Measurements from ENCODE around the gene IDI1.

The IDI1 gene

DNA sequence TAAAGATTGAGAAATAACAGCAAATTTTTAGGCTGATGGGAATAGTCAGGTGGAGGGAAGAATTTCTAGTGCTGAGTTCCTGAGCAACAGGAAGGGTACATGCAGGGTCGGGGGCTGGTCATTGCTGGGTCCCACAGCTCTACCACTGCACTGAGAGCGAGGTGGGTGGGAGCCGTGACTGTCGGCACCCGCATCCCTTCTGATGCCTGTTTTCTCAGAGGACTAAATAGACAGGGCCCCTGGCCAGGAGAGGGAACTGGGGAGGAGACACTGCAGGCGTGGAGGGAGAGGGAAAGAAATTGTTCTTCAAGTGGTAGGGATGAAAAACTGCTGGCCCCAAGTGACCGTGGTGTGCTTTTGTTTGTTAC lies 53.4 kb downstream of the IDI1 start:
- TF ChIP-seq, protein P1, sequence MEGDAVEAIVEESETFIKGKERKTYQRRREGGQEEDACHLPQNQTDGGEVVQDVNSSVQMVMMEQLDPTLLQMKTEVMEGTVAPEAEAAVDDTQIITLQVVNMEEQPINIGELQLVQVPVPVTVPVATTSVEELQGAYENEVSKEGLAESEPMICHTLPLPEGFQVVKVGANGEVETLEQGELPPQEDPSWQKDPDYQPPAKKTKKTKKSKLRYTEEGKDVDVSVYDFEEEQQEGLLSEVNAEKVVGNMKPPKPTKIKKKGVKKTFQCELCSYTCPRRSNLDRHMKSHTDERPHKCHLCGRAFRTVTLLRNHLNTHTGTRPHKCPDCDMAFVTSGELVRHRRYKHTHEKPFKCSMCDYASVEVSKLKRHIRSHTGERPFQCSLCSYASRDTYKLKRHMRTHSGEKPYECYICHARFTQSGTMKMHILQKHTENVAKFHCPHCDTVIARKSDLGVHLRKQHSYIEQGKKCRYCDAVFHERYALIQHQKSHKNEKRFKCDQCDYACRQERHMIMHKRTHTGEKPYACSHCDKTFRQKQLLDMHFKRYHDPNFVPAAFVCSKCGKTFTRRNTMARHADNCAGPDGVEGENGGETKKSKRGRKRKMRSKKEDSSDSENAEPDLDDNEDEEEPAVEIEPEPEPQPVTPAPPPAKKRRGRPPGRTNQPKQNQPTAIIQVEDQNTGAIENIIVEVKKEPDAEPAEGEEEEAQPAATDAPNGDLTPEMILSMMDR (conservative IDR thresholded peaks at IDR 0.05; ENCODE audit: low read length), result no peak
- DNase-seq (ENCODE audit: low read depth), result no peak
- no peak overlapping the region for H3K4me3 ChIP-seq (ENCODE audit: low read length)

- DNase-seq (ENCODE audit: low read depth), result no peak
- no peak overlapping the region for H3K4me3 ChIP-seq (ENCODE audit: low read length)
- TF ChIP-seq, protein P1 (conservative IDR thresholded peaks at IDR 0.05; ENCODE audit: low read length), result no peak
Measured at GRCh38 chr10:994836-995558, 53.9 kb downstream of the IDI1 start.

GRCh38 chr10:992871-993270 lies 56.0 kb downstream of the IDI1 start:
- no peak for DNase-seq (ENCODE audit: low read depth)
- no peak overlapping the region for H3K4me3 ChIP-seq (ENCODE audit: low read length)
- TF ChIP-seq, protein P1 (conservative IDR thresholded peaks at IDR 0.05; ENCODE audit: low read length), result no peak

GRCh38 chr10:992467-992866 lies 56.5 kb downstream of the IDI1 start:
- TF ChIP-seq, protein P1 (conservative IDR thresholded peaks at IDR 0.05; ENCODE audit: low read length), result no peak
- no peak overlapping the region for H3K4me3 ChIP-seq (ENCODE audit: low read length)
- DNase-seq (ENCODE audit: low read depth), result no peak

GRCh38 chr10:990808-991207 lies 58.1 kb downstream of the IDI1 start:
- DNase-seq (ENCODE audit: low read depth), result no peak
- TF ChIP-seq, protein P1 (conservative IDR thresholded peaks at IDR 0.05; ENCODE audit: low read length), result no peak
- no peak overlapping the region for H3K4me3 ChIP-seq (ENCODE audit: low read length)
